HepG2 (cell line): ENCODE data around the gene C1orf159. TPM values are rescaled to one million over a fixed set of nuclear protein-coding genes. Genes with fewer than 3 reads are reported as not detected.
A peak's percentile ranks its signal among the peaks of the same experiment; 100 is the strongest.

ENCODE experiments used
- ARID4A ChIP-seq: sonication (generic); formaldehyde crosslinking; IDR thresholded peaks from 2 replicates; pipeline ENCODE4 v1.5.0; 2020; ENCODE audit warnings: mild to moderate bottlenecking, missing genetic modification reagents, borderline replicate concordance
- ASH2L ChIP-seq: fragments of 300-600, 200-600 bp; sonication (generic); IDR thresholded peaks from 2 replicates; pipeline ENCODE4 v1.7.0; 2017; ENCODE audit warnings: low read depth, mild to moderate bottlenecking, moderate library complexity, mixed read lengths, low read length; ENCODE audit not compliant: insufficient read length
- CENPBD1 ChIP-seq: sonication (generic); formaldehyde crosslinking; IDR thresholded peaks from 2 replicates; pipeline ENCODE4 v1.8.0; 2022; ENCODE audit warnings: missing genetic modification reagents, low read depth, mild to moderate bottlenecking, borderline replicate concordance
- FOXK1 ChIP-seq: sonication (generic); formaldehyde crosslinking; IDR thresholded peaks from 2 replicates; pipeline ENCODE4 v1.4.0; 2020; ENCODE audit warnings: low read depth, missing genetic modification reagents, borderline replicate concordance
- KAT8 ChIP-seq: IDR thresholded peaks from 2 replicates; pipeline ENCODE4 v1.6.1; 2016; ENCODE audit warnings: missing genetic modification reagents, missing compliant biosample characterization
- MLX ChIP-seq: IDR thresholded peaks from 2 replicates; pipeline ENCODE4 v1.6.1; 2016
- MXD4 ChIP-seq: IDR thresholded peaks from 2 replicates; pipeline ENCODE4 v1.6.1; 2016; ENCODE audit warnings: mild to moderate bottlenecking, missing biosample characterization, missing genetic modification reagents
- NAIF1 ChIP-seq: sonication (generic); formaldehyde crosslinking; IDR thresholded peaks from 2 replicates; pipeline ENCODE4 v1.5.0; 2020; ENCODE audit warnings: mild to moderate bottlenecking, missing genetic modification reagents, borderline replicate concordance
- TEAD3 ChIP-seq: optimal IDR thresholded peaks from 2 replicates; pipeline ENCODE3; 2016; ENCODE audit warnings: borderline replicate concordance
- TRAFD1 ChIP-seq: sonication (generic); formaldehyde crosslinking; IDR thresholded peaks from 2 replicates; pipeline ENCODE4 v1.5.1; 2020; ENCODE audit warnings: missing genetic modification reagents, mild to moderate bottlenecking, borderline replicate concordance
- YEATS2 ChIP-seq: sonication (generic); formaldehyde crosslinking; IDR thresholded peaks from 2 replicates; pipeline ENCODE4 v1.4.0; 2020; ENCODE audit warnings: missing genetic modification reagents, borderline replicate concordance
- ZBTB37 ChIP-seq: sonication (generic); formaldehyde crosslinking; IDR thresholded peaks from 2 replicates; pipeline ENCODE4 v1.4.0; 2020; ENCODE audit warnings: mild to moderate bottlenecking, missing genetic modification reagents
- ZFP62 ChIP-seq: sonication (generic); formaldehyde crosslinking; IDR thresholded peaks from 2 replicates; pipeline ENCODE4 v1.4.0; 2020; ENCODE audit warnings: missing genetic modification reagents
- ZNF274 ChIP-seq: sonication (generic); formaldehyde crosslinking; IDR thresholded peaks from 2 replicates; pipeline ENCODE4 v1.5.1; 2020; ENCODE audit warnings: mild to moderate bottlenecking, missing genetic modification reagents
- ZNF414 ChIP-seq: sonication (generic); formaldehyde crosslinking; IDR thresholded peaks from 2 replicates; pipeline ENCODE4 v1.5.0; 2020; ENCODE audit warnings: missing genetic modification reagents
- ZNF44 ChIP-seq: sonication (generic); formaldehyde crosslinking; IDR thresholded peaks from 2 replicates; pipeline ENCODE4 v1.5.1; 2020; ENCODE audit warnings: mild to moderate bottlenecking, missing genetic modification reagents
- ZNF564 ChIP-seq: sonication (generic); formaldehyde crosslinking; IDR thresholded peaks from 2 replicates; pipeline ENCODE4 v1.8.1; 2023; ENCODE audit warnings: mild to moderate bottlenecking, missing genetic modification reagents
- ZNF616 ChIP-seq: sonication (generic); formaldehyde crosslinking; IDR thresholded peaks from 2 replicates; pipeline ENCODE4 v1.5.0; 2020; ENCODE audit warnings: low read depth, mild to moderate bottlenecking, missing genetic modification reagents
- ZNF850 ChIP-seq: sonication (generic); formaldehyde crosslinking; conservative IDR thresholded peaks from 2 replicates; pipeline ENCODE4 v1.9.0; 2021; ENCODE audit warnings: mild to moderate bottlenecking, missing genetic modification reagents
- polyA plus RNA-seq, 8 experiments: library from polyadenylated mRNA; depleted of rRNA in 3 of 8; stranded (reverse) in 7 of 8; unstranded in 1 of 8; fragments of >200 nt; fragmentation: Illumina TruSeq in 4 of 8; extraction: Trizol in 4 of 8; gene quantifications; 2 replicates each; pipeline versions ENCODE4 v1.2.1 to v1.2.3, GENCODE V29; 2011 to 2016; ENCODE audit warnings: low read depth in 4 of 8, missing spikeins in 1 of 8, mixed read lengths in 1 of 8; ENCODE audit not compliant: insufficient read depth in 1 of 8
- total RNA-seq, 5 experiments: library from RNA; depleted of rRNA; stranded (reverse); fragments of >200 nt; fragmentation: Illumina TruSeq; extraction: Trizol; gene quantifications; 2 replicates each; pipeline ENCODE4 v1.2.3, GENCODE V29; 2016; ENCODE audit warnings: low read depth in 1 of 5

The C1orf159 gene
- total and polyA plus RNA-seq, 2 of the 13 experiments (the other 11 are each of a cell fraction or from before 2014, with no cell fraction given) = 3.8 to 6.7 TPM

- TF ChIP-seq ZBTB37 (CRISPR knock-in tag) (no peak), MXD4 (CRISPR knock-in tag) (peak; percentile 59), NAIF1 (CRISPR knock-in tag) (peak; percentile 99), ZNF616 (CRISPR knock-in tag) (0 out of 2 replicates have a peak, but pooled peaks have one; percentile 22), TEAD3 (CRISPR knock-in tag) (peak; percentile 92), ARID4A (peak; percentile 98), ZNF44 (CRISPR knock-in tag) (0 out of 2 replicates have a peak, but pooled peaks have one; percentile 51), ZNF564 (CRISPR knock-in tag) (no peak), ASH2L (peak; percentile 75), YEATS2 (peak; percentile 47; the same call in 1 of the 2 replicates), ZNF274 (0 out of 2 replicates have a peak, but pooled peaks have one; percentile 18), TRAFD1 (CRISPR knock-in tag) (no peak), ZNF850 (CRISPR knock-in tag) (no peak), ZNF414 (CRISPR knock-in tag) (no peak), MLX (CRISPR knock-in tag) (no peak), KAT8 (peak; percentile 71), CENPBD1 (no peak), FOXK1 (CRISPR knock-in tag) (peak; percentile 87; the same call in 1 of the 2 replicates), ZFP62 (CRISPR knock-in tag) (no peak)
These were observed at the start of gene C1orf159 (continued) for GRCh38 chr1:1115786-1116700.
